G401 (cell line): Measurements from ENCODE around the gene TCTN3. TPM values are rescaled to one million over a fixed set of nuclear protein-coding genes. Genes with fewer than 3 reads are reported as not detected.
"Not testable (repeated sequence)": the region's sequence is repeated elsewhere in the genome, so short reads cannot be mapped to it uniquely, and the experiment has no call there.

ENCODE experiments used
- DNase-seq: peaks from one replicate; pipeline ENCODE4 v3.0.0-alpha.2; 2015; ENCODE audit warnings: low spot score
- in situ Hi-C: cut with HindIII; loops from 2 replicates; pipeline ENCODE4 v1.10.0; 2016; ENCODE audit warnings: low sequenced_read_pairs, mixed read lengths
- total RNA-seq: library from RNA; depleted of rRNA; stranded (reverse); fragments of >200 nt; shearing (Covaris generic); gene quantifications from 2 replicates; pipeline ENCODE4 v1.2.3, GENCODE V29; 2014; rRNA removed

The TCTN3 gene, protein sequence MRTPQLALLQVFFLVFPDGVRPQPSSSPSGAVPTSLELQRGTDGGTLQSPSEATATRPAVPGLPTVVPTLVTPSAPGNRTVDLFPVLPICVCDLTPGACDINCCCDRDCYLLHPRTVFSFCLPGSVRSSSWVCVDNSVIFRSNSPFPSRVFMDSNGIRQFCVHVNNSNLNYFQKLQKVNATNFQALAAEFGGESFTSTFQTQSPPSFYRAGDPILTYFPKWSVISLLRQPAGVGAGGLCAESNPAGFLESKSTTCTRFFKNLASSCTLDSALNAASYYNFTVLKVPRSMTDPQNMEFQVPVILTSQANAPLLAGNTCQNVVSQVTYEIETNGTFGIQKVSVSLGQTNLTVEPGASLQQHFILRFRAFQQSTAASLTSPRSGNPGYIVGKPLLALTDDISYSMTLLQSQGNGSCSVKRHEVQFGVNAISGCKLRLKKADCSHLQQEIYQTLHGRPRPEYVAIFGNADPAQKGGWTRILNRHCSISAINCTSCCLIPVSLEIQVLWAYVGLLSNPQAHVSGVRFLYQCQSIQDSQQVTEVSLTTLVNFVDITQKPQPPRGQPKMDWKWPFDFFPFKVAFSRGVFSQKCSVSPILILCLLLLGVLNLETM
- 46.0 and 51.1 TPM in 2 replicates for total RNA-seq

DNA sequence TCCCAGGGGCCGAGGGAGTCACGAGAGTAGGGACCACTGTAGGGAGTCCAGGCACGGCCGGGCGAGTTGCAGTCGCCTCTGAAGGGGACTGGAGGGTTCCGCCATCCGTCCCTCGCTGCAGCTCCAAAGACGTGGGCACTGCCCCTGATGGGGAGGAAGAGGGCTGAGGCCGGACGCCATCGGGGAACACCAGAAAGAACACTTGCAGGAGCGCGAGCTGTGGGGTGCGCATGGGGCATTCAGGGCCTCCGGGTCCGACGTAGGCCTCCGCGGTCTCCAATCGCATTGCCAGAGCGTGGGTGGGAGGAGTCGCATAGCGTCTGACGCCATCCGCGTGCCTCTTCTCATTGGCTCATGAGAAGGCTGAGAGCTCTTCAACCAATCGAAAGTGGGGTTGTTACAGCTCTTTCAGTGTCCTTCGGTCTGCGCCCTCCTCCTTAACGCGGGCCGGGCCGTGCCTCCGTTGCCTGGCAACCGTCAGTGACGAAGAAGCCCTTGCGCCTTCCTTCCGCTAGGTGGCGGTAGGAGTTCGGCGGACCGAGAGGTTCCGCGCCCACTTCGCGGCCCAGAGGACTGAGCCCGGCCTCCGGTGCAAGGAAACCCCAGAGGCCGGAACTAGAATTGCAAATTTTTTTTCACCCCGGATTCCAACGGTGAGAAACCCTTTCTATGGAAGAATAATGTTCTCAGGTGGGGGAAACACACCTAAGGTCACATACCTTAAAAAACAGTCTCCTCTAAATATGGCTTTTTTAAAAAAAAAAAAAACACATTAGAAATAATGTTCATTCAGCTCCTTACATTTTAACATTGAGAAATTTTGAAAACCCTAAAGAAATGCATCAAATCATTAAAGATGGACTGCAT is at the start of gene TCTN3:
TCTN3 (minus strand) TSS at position 260 of the 867 bp plus-strand sequence; CDS start at position 232, 28 bp downstream.
- DNase-seq, result peak; percentile 100
- in situ Hi-C loops, result no loop called here

DNA sequence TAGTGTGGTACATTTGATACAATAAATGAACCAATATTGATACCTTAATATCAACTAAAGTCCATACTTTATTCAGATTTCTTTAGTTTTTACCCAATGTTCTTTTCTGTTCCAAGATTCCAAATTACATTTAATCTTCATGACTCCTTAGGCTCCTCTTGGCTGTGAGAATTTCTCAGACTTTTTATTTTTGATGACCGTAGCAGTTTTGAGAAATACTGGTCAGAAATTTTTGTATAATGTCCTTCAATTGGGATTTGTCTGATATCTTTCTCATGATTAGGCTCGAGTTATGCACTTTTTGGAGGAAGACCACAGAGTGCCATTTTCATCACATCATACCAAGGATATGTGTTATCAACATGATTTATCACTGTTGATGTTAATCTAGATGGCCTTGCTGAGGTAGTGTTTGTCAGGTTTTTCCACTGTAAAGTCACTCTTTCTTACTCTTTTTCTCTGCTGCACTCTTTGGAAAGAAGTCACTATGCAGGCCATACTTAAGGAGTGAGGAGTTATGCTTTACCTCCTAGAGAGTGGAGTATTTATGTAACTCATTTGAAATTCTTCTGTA is 49.3 kb upstream of the TCTN3 start:
- no peak for DNase-seq
- in situ Hi-C loops, result no loop called here

DNA sequence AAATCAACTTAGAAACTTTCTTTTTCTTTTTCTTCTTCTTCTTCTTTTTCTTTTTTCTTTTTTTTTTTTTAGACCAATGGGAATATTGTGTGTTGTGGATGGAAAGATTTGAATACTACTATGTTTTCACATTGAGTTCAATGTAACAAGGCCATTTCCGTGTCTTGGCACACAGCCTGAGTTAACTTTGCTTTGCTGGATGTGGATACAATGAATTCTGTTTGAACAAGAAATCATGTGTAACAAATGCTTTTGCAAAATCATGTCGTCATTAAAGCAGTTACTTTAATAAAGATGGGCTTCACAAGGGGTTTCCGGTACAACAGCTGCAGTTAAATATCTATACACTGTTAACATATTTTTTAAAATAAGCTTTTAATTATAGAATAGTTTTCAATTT is 48.8 kb upstream of the TCTN3 start:
- no peak for DNase-seq
- in situ Hi-C loops, result no loop called here

DNA sequence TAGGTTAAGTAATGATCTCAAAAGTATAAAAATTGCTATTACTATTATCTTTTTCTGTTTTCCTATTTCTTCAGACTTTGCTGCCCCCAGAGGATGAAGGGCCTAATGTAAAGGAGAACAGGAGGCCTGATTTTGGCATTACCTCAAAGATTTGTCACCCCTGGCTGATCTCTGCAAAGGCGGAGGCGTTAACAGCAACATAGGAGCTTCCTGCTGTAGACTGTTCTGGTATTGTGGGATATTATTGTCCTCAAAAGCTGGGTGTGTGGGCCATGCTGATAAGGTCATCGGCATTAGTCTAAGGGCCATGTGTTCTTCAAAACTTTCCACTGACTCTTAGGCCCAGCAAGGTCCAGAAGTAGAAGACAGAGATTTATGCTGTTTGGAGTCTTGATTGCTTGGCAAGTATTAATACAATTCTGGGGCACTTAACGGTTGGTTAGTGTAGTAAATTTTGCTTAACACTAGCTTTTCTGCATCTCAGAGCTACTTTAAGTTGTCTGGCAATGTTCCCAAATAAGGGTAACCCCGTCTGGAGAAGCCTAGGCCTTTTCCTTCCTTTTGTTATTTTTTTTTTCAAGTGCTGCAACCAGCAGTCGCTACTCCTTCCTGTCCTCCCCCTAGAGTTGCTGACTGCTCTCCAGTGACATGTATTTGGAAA is 48.2 kb upstream of the TCTN3 start:
- DNase-seq, result no peak
- in situ Hi-C loops, result no loop called here

DNA sequence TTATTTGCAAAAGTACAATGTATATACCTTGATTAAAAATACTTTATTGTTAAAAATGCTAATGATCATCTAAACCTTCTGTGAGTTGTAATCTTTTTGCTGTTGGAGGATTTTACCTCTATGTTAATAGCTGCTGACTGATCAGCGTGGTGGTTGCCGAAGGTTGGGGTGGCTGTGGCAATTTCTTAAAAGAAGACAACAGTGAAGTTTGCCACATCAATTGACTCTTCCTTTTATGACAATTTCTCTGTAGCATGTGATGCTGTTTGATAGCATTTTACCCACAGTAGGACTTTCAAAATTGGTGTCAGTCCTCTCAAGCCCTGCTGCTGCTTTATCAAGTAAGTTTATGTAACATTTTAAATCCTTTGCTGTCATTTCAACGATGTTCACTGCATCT is 45.3 kb upstream of the TCTN3 start:
- in situ Hi-C loops, result no loop called here
- DNase-seq, result no peak

DNA sequence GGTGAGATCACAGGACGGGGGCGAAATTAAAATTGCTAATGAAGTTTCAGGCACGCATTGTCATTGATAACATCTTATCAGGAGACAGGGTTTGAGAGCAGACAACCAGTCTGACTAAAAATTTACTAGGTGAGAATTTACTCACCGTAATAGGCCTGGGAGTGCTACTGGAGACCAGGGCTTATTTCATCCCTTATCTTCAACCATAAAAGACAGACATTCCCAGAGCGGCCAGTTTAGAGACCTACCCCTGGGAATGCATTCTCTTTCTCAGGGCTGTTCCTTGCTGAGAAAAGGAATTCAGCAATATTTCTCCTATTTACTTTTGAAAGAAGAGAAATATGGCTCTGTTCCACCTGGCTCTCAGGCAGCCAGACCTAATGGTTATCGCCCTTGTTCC is 39.2 kb upstream of the TCTN3 start:
- in situ Hi-C loops, DNase-seq: not testable (repeated sequence)

DNA sequence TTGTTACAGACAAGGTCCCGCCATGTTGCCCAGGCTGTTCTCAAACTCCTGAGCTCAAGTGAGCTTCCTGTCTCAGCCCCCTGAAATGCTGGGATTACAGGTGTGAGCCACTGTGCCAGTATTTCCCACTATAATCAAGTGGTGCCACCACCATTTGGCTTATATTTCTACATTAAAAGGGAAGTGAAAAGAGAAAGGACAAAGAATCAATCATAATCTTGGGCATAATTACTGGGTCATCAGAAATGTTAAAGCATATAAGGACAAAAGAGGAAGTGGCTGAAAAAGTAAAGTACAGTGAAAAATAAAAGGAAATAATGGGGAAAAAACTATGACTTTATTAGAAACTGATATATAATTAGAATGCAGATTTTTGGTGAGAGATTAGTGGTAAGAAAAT is 36.5 kb upstream of the TCTN3 start:
- no peak for DNase-seq
- in situ Hi-C loops, result no loop called here

DNA sequence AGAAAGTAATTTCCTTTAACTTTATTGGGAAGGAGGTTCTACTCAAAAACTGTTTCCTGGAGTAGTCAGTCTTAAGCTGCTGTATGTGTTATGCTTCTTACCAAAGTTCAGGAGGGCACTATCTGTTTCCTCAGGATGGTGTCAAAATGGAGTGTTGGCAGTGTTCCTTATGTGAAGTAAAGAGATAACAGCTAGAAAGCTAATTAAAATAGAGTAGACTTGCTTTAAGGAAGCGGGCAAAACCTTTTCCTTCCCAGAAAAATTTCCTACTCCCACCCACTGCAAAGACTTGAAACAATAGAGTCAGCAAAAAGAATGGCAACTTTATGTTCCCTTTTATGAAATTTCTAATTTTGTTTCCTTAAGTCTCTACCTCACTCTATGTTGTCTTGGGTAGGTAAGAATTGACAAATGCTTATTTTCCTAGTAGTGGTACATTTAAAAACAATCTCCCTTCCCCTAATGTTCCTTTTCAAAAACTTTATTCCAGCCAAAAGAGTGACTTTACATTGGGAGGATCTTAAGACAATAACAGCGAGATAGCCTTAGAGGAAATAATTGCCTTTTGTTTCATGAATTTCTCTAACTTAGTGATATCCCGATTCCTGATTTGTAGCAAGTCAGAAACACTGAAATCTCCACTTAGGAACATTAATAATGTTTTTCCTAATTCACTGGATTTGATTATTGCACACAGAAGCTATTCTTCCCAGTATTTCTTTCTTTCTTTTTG is 35.8 kb upstream of the TCTN3 start:
- DNase-seq, result no peak
- in situ Hi-C loops, result no loop called here

DNA sequence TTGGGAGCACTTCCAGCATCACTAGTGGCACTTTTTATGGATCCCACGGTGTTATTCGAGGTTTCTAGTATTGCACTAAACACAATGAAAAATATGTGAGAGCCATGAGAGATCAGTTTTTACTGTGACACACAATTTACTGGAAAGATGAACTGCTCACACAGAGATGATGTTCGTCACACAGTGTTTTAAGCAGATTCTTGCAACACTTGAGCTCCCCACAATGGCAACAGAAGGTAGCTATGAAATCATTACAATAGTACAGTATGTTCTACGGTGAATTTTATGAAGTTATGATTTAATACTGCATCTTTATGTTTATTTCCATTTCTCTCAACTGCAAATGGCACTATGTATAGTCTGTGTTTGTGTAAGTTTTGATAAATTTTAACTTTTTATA is 34.8 kb upstream of the TCTN3 start:
- in situ Hi-C loops, result no loop called here
- no peak for DNase-seq

DNA sequence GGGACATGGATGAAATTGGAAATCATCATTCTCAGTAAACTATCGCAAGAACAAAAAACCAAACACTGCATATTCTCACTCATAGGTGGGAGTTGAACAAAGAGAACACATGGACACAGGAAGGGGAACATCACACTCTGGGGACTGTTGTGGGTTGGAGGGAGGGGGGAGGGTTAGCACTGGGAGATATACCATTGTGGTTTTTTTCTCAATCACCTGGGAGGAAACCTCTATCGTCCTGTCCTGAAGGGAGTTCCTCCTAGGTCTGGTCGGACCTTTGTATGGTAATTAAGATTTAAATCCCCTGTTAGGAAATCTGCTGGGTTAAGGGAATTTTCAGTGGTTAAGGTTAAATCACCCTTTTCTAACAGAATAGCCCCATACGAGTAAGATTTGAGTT is 28.8 kb upstream of the TCTN3 start:
- DNase-seq, in situ Hi-C loops: not testable (repeated sequence)

DNA sequence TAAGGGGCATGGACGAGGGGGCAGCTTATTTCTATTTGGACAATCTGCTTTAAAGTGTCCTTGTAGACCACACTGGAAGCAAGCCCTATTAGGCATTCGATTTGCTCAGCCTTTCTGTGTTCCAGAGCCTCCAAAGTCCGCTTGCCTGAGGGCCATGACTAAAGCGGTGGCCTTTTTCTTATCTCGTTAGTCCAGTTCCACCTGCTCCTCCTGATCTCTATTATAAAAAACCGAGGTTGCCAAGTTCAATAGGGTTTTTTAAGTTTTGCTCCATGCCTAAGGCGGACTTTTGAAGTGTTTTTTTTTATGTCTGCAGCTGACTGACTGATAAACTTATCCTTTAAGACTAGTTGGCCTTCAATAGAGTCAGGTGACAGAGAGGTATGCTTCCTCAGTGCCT is 27.0 kb upstream of the TCTN3 start:
- DNase-seq, in situ Hi-C loops: not testable (repeated sequence)

DNA sequence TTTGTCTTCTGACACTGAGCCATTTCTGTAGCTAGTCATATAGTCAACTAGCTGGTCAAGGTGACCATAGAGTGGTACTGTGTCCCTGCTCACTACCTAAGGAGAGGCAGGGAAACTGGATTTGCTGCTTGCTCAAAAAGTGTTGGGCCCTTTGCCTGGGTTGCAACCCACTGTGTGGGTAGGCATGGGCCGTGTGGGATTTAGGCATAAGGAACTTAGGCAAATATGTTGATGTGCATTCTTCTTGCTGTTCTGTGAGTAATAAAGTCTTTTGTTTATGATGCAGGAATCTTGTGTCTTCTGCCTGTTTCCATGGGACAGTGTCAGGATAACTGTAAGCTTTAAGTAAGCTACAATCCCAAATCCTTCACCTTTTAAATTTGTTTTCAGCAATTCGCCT is 23.1 kb upstream of the TCTN3 start:
- no peak for DNase-seq
- in situ Hi-C loops, result no loop called here

DNA sequence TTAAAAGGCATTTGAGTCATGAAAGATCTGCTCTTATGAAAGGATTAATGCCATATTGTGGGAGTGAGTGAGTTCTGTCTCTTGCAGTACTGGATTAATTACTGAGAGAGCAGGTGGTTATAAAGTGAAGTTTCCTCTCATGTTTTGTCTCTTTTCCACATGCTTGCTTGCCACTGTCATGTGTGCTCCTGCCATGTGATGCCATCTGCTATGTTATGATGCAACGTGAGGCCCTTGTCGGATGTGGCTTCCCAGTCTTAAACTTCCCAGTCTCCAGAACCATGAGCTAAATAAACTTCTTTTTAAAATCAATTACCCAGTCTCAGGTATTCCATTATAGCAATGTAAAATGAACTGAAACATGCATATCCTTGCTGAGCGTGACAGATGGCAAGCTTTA is 22.7 kb upstream of the TCTN3 start:
- in situ Hi-C loops, result no loop called here
- DNase-seq, result no peak

DNA sequence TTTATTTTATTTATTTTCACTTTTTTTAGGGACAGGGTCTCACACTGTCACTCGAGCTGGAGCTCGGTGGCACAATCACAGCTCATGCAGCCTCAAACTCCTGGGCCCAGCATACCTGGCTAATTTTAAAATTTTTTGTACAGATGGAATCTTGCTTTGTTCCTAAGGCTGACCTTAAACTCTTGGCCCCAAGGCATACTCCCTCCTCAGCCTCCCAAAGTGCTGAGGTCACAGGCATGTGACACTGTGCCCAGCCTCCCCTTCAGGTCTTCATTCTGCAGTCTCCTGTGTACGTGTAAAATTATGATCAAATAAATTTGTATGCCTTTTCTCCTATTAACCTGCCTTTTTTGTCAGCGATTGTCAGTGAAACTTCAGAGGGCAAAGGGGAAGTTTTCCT is 17.8 kb upstream of the TCTN3 start:
- no peak for DNase-seq
- in situ Hi-C loops, result no loop called here

DNA sequence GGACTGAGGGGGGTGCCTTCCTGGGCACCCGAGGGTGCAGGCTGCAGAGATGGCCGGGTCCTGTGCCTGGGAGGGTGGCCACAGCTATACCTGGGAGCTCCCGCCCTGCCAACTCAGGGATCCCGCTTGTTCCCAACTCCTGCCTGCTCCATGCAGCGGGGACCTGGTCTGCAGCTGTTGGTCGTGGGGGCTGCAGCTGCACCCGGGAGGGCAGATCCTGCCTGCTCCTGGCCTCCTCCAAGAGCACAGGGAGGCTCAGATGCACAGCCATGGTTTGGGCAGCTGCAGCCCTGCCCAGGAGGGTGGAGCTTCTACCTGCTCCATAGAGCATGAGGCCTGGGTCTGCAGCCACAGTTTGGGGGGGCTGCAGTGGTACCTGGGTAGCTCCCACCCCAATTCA is 13.3 kb upstream of the TCTN3 start:
- DNase-seq, result no peak
- in situ Hi-C loops, result no loop called here

DNA sequence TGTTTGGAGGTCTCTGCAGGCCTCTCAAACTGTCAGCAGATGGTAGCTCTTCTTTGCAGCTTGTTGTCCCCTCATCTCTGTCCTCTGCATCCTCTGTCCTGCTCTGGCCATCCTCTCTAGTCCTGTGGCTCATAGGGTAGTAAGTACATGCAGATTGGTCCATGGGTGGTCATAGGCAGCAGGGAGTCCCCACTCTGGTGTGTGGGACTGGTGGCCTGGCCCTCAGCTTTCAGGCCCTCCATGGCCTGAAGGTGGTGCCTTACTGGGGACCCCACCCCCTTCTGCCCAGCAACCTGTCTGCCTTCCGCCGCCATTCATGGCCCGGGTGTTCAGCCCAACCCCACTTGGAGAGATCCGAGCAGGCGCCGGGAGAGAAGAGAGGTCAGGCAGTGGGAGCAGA is 12.8 kb upstream of the TCTN3 start:
- DNase-seq, result no peak
- in situ Hi-C loops, result no loop called here

DNA sequence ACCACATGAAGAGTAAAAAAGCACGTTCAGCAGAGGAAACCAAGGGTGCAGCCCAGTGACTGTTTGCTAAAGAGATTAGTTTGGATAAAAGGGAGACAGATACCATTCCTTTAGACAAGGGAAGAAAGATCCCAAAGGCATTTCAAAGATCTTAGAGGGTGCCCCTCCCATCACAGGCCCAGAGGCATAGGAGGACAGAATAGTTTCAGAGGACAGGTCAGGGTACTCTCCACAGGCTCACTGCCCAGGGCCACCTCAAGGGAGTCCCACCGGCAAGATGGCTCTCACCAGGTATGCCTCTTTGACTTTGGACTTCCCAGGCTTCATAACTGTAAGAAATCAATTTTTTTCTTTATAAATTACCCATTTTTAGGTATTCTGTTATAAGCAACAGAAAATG is 4.7 kb upstream of the TCTN3 start:
- in situ Hi-C loops, result no loop called here

DNA sequence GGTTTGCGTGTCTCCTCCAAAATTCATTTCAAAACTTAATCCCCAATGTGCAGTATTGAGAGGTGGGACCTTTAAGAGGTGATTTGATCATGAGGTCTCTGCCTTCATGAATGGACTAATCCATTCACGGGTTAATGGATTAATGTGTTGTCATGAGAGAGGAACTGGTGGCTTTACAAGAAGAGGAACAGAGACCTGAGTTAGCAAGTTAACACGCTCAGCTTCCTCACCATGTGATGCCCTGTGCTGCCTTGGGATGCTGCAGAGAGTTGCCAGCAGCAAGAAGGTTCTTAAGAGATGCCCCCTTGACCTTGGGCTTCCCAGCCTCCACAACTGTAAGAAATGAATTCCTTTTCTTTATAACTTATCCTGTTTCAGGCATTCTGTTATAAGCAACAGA is 3.7 kb upstream of the TCTN3 start:
- in situ Hi-C loops, result no loop called here
- DNase-seq, result no peak

More for the DNA sequence above, 4.7 kb upstream of the TCTN3 start:
- DNase-seq, result no peak

DNA sequence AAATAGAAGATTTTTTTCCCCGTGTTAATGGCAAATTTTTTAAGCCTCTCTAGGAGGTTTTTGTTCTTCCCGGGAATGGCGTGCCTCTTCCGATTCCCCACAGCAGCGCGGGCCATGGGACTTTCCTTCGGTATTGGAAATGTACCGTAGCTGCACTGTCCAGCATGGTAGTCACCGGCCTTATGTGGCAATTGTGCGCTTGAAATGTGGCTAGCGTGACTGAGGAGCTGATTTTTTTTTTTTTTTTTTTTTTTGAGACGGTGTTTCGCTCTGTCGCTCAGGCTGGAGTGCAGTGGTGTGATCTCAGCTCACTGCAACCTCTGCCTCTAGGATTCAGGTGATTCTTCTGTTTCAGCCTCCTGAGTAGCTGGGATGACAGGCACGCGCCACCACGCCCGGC is 938 bp upstream of the TCTN3 start:
- DNase-seq, result no peak
- in situ Hi-C loops, result no loop called here
